Ovary (tissue), 9 donors: ENCODE results near the gene TBL1XR1. TPM values are rescaled to one million over a fixed set of nuclear protein-coding genes. Genes with fewer than 3 reads are reported as not detected.
"Not testable (repeated sequence)": the region's sequence is repeated elsewhere in the genome, so short reads cannot be mapped to it uniquely, and the experiment has no call there.

Experiments used
- DNase-seq, 5 donors: peaks; one replicate each; pipeline ENCODE4 v3.0.0-alpha.2; 2019 to 2020
- H3K27ac ChIP-seq, 2 donors: fragments of 200-600 bp; one replicate each; pipeline versions ENCODE4 v1.5.1 to v1.8.0; 2019 to 2022
- H3K27me3 ChIP-seq: fragments of 200-600 bp; one replicate; pipeline ENCODE4 v1.8.0; 2022
- H3K36me3 ChIP-seq: fragments of 200-600 bp; sonication (generic); one replicate; pipeline ENCODE4 v1.5.1; 2019
- H3K4me1 ChIP-seq: one replicate; pipeline ENCODE4 v1.8.1; 2013; ENCODE audit warnings: mild to moderate bottlenecking, moderate library complexity; ENCODE audit not compliant: insufficient read depth
- H3K4me3 ChIP-seq: fragments of 200-600 bp; sonication (generic); one replicate; pipeline ENCODE4 v1.5.1; 2017
- H3K9me3 ChIP-seq, 2 donors: fragments of 200-600 bp in 1 of 2; sonication (generic) in 1 of 2; one replicate each; pipeline versions ENCODE4 v1.5.1 to v1.8.1; 2013 to 2019; ENCODE audit warnings: mild to moderate bottlenecking in 1 of 2, moderate library complexity in 1 of 2
- CTCF ChIP-seq, 3 donors: fragments of 450-650 bp in 2 of 3; fragments of 200-600 bp in 1 of 3; IDR thresholded peaks; one replicate each; pipeline versions ENCODE4 v1.5.1 to v1.8.0; 2016 to 2022; ENCODE audit warnings: antibody characterized with exemption in 3 of 3, mild to moderate bottlenecking in 1 of 3
- EP300 ChIP-seq: sonication (generic); formaldehyde crosslinking; IDR thresholded peaks from one replicate; pipeline ENCODE4 v1.6.1; 2017; ENCODE audit warnings: antibody characterized with exemption
- POLR2A ChIP-seq: fragments of 450-650 bp; IDR thresholded peaks from one replicate; pipeline ENCODE4 v1.6.1; 2017; ENCODE audit warnings: antibody characterized with exemption, mild to moderate bottlenecking, moderate library complexity
- WGBS, 3 donors: extraction: QIAGEN DNeasy Blood & Tissue Kit in 1 of 3; methylation state at CpG; one replicate each; pipeline versions ENCODE4 v1.1.5 to v1.1.7; 2013 to 2017; 5-methylcytosine and 5-hydroxymethylcytosine counted together
- intact Hi-C, 4 donors: fragments of 100-400 bp; cut with DNase I; formaldehyde crosslinking; loops; one replicate each; pipeline versions ENCODE4 v1.11.0 to v1.15.1; 2022 to 2023
- polyA plus RNA-seq, 2 donors: library from polyadenylated mRNA; stranded (reverse); fragments of 200-250 nt in 1 of 2; fragments of 350-450 nt in 1 of 2; fragmentation: Illumina TruSeq in 1 of 2; extraction: RNeasy Lipid Tissue Mini Kit (QIAGEN cat#74804) in 1 of 2; gene quantifications; one replicate each; pipeline ENCODE4 v1.2.3, GENCODE V29; 2013 to 2014
- total RNA-seq, 7 donors: library from RNA; depleted of rRNA in 2 of 7; stranded (reverse); fragments of >200 nt in 2 of 7; fragmentation: NEBNext Ultra II Directional in 3 of 7; extraction: Animal tissue kit (Norgen Biotek cat#: 25700) in 3 of 7; gene quantifications; one replicate each; pipeline versions ENCODE4 v1.1.0 to v1.2.4, GENCODE V29; 2016 to 2023
- donor health status: DM: no; HTN: no; CAD: no; lungs with moderate emphysema.
- donor health status: DM: no; HTN: no; CAD: no.
- donor health status: Bipolar disorder and iron deficiency.
- donor health status: DM: yes; HTN: yes; CAD: no.
- donor health status: DM: no; HTN: no; CAD: no.
- donor health status: DM: yes; HTN: yes; CAD: no.

The TBL1XR1 gene
- total and polyA plus RNA-seq, 9 donors = 30.0 to 160 (median 114) TPM

GRCh38 chr3:177196008-177196455 lies 1.2 kb downstream of the TBL1XR1 start:
- no peak for TF ChIP-seq POLR2A
- TF ChIP-seq EP300 = no peak
- TF ChIP-seq CTCF (IDR thresholded peaks at IDR 0.05) = no peak
- DNase-seq = no peak
- Histone ChIP-seq H3K27ac (peak overlapping the region in 1 of 2 donors; percentile 95), H3K9me3 (no peaks in the 10 kb centered on the region), H3K27me3 (no peaks in the 10 kb centered on the region), H3K36me3 (no peaks in the 10 kb centered on the region), H3K4me1 (peaks cover 2% of the 10 kb centered on the region), H3K4me3 (peak overlapping the region; percentile 78)
- 0% methylated on average over 10 of the region's 10 CpGs for WGBS, 3 donors
- intact Hi-C loops = loop anchor here (5.0 to 10.0 kb wide), 7 partner anchors 131 to 1129 kb away; no protein-coding TSS in a partner anchor

- H3K9me3 ChIP-seq = no peaks in the 10 kb centered on the region
- H3K27ac ChIP-seq = peak overlapping the region in 1 of 2 donors; percentile 95
- DNase-seq = peak in 2 of 5 donors; percentile 19 to 33
- H3K36me3 ChIP-seq = no peaks in the 10 kb centered on the region
- TF ChIP-seq EP300 (no peak), POLR2A (no peak), CTCF (IDR thresholded peaks at IDR 0.05) (no peak)
- intact Hi-C loops = loop anchor here (5.0 to 10.0 kb wide), 7 partner anchors 131 to 1129 kb away; no protein-coding TSS in a partner anchor
- WGBS, 3 donors = 4 to 11% (median 7%) methylated on average over 8 of the region's 8 CpGs
- peak overlapping the region; percentile 78 for H3K4me3 ChIP-seq
- H3K27me3 ChIP-seq = no peaks in the 10 kb centered on the region
- peaks cover 3% of the 10 kb centered on the region for H3K4me1 ChIP-seq
Measured at GRCh38 chr3:177195242-177195991, 1.9 kb downstream of the TBL1XR1 start.

GRCh38 chr3:177194299-177194698 lies 3.0 kb downstream of the TBL1XR1 start:
- Histone ChIP-seq H3K4me1 (peaks cover 3% of the 10 kb centered on the region), H3K9me3 (no peaks in the 10 kb centered on the region), H3K27ac (no peak overlapping the region), H3K27me3 (no peaks in the 10 kb centered on the region), H3K36me3 (no peaks in the 10 kb centered on the region), H3K4me3 (no peak overlapping the region)
- TF ChIP-seq POLR2A = no peak
- TF ChIP-seq CTCF (IDR thresholded peaks at IDR 0.05) = no peak
- TF ChIP-seq EP300 = no peak
- intact Hi-C loops = loop anchor here in 3 of 4 donors (10.0 kb wide), 4 partner anchors 129 to 1131 kb away; no protein-coding TSS in a partner anchor
- WGBS, 3 donors = 55 to 63% (median 60%) methylated on average over 1 of the region's 1 CpG
- no peak for DNase-seq

- H3K27me3 ChIP-seq = no peaks in the 10 kb centered on the region
Measured at GRCh38 chr3:177193688-177194268, 3.5 kb downstream of the TBL1XR1 start.

GRCh38 chr3:177193275-177193674 lies 4.0 kb downstream of the TBL1XR1 start:
- H3K9me3 ChIP-seq, H3K27ac ChIP-seq, H3K4me1 ChIP-seq, DNase-seq, H3K27me3 ChIP-seq, H3K36me3 ChIP-seq, H3K4me3 ChIP-seq: not testable (repeated sequence)
- intact Hi-C loops = loop anchor here in 3 of 4 donors (10.0 kb wide), 4 partner anchors 128 to 1132 kb away; no protein-coding TSS in a partner anchor
- 96 to 97% (median 97%) methylated on average over 12 of the region's 12 CpGs for WGBS, 3 donors

More at GRCh38 chr3:177193688-177194268, 3.5 kb downstream of the TBL1XR1 start:
- WGBS, 3 donors = 85 to 90% (median 85%) methylated on average over 9 of the region's 9 CpGs
- H3K9me3 ChIP-seq = no peaks in the 10 kb centered on the region
- TF ChIP-seq EP300 = no peak
- no peak for TF ChIP-seq CTCF (IDR thresholded peaks at IDR 0.05)
- no peak for TF ChIP-seq POLR2A
- H3K4me3 ChIP-seq = no peak overlapping the region
- no peaks in the 10 kb centered on the region for H3K36me3 ChIP-seq
- no peak overlapping the region for H3K27ac ChIP-seq
- H3K4me1 ChIP-seq = peaks cover 3% of the 10 kb centered on the region
- intact Hi-C loops = loop anchor here in 3 of 4 donors (10.0 kb wide), 4 partner anchors 129 to 1131 kb away; no protein-coding TSS in a partner anchor
- DNase-seq = no peak
